ENCODE measurements around the gene EFNA5.

GRCh38 chr5:107419498-107419897 lies 251.2 kb downstream of the EFNA5 start:
- TF ChIP-seq POLR2A (IDR thresholded peaks at IDR 0.05): no peak
- TF ChIP-seq CTCF (IDR thresholded peaks at IDR 0.05): no peak

All from uterus (tissue), 2 donors.